Mucosa of rectum (tissue), 2 donors: Measurements from ENCODE around the gene WLS.

Source experiments
- H3K27ac ChIP-seq, 2 donors: one replicate each; pipeline ENCODE4 v1.7.0; 2013; ENCODE audit warnings: inconsistent platforms in 2 of 2, low read depth in 2 of 2, low read length in 2 of 2
- H3K27me3 ChIP-seq, 2 donors: one replicate each; pipeline ENCODE4 v1.7.0; 2013; ENCODE audit warnings: low read length in 2 of 2; ENCODE audit not compliant: control insufficient read depth in 2 of 2, insufficient read depth in 2 of 2
- H3K36me3 ChIP-seq, 2 donors: one replicate each; pipeline ENCODE4 v1.7.0; 2013; ENCODE audit warnings: low read length in 2 of 2; ENCODE audit not compliant: control insufficient read depth in 2 of 2, insufficient read depth in 2 of 2
- H3K4me1 ChIP-seq, 2 donors: one replicate each; pipeline ENCODE4 v1.7.0; 2013; ENCODE audit warnings: low read length in 2 of 2, mild to moderate bottlenecking in 1 of 2; ENCODE audit not compliant: control insufficient read depth in 2 of 2, insufficient read depth in 2 of 2
- H3K4me3 ChIP-seq, 2 donors: one replicate each; pipeline ENCODE4 v1.7.0; 2013; ENCODE audit warnings: low read length in 2 of 2
- H3K9ac ChIP-seq, 2 donors: one replicate each; pipeline ENCODE4 v1.7.0; 2013; ENCODE audit warnings: low read length in 2 of 2, low read depth in 1 of 2, mild to moderate bottlenecking in 1 of 2
- H3K9me3 ChIP-seq, 2 donors: one replicate each; pipeline ENCODE4 v1.7.0; 2013; ENCODE audit warnings: low read length in 2 of 2; ENCODE audit not compliant: control insufficient read depth in 2 of 2
- donor health status: healthy.
- donor health status: Normal muscosa, but diverticular disease.

The WLS gene

DNA sequence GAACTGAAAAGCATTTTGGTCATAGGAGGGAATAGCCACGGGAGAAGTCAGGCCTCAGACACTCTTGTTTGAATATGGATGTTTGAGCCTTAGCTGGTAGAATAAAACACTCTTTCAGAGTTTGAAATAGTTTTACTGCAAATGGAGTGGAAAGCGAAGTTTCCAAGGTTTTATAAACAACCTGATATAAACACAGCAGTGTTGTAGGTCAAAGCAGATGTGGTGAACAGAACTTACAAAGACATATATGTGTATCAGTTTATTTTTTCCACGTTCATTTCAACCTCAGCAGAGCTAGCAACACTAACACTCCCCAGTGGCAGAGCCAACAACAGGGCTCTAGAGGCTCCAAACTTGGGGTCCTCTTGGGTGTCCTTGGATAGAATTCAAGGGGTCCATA is 89.9 kb downstream of the WLS start:
- Histone ChIP-seq H3K9me3 (no peaks in the 10 kb centered on the region), H3K9ac (no peak overlapping the region), H3K27me3 (no peaks in the 10 kb centered on the region), H3K36me3 (peaks cover 2 to 13% of the 10 kb centered on the region in 2 donors), H3K27ac (peak overlapping the region in 1 of 2 donors; percentile 39), H3K4me3 (no peak overlapping the region), H3K4me1 (peaks cover 0 to 20% of the 10 kb centered on the region in 2 donors)

DNA sequence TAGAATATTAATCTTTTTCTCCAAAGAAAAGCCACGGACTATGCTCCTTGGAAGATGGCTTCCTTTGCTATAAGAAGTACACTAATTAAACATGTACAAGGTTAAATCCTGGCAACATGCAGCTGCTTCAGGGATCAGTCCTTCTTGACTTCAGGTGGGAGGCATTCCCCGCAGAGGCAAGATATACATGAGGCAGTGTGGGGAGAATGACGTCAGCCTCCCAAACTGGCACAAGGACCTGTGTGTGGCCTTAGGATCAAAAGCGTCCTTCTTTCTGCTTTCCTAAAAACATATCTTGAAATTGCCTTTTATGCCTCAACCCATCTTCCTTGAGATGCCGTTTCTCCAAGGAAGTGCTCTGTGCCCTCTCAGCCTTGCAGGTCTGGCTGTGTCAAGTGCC is 90.3 kb downstream of the WLS start:
- Histone ChIP-seq H3K4me1 (peaks cover 0 to 20% of the 10 kb centered on the region in 2 donors), H3K9me3 (no peaks in the 10 kb centered on the region), H3K4me3 (no peak overlapping the region), H3K9ac (no peak overlapping the region), H3K27ac (peak overlapping the region in 1 of 2 donors; percentile 39), H3K36me3 (peaks cover 2 to 12% of the 10 kb centered on the region in 2 donors), H3K27me3 (no peaks in the 10 kb centered on the region)

DNA sequence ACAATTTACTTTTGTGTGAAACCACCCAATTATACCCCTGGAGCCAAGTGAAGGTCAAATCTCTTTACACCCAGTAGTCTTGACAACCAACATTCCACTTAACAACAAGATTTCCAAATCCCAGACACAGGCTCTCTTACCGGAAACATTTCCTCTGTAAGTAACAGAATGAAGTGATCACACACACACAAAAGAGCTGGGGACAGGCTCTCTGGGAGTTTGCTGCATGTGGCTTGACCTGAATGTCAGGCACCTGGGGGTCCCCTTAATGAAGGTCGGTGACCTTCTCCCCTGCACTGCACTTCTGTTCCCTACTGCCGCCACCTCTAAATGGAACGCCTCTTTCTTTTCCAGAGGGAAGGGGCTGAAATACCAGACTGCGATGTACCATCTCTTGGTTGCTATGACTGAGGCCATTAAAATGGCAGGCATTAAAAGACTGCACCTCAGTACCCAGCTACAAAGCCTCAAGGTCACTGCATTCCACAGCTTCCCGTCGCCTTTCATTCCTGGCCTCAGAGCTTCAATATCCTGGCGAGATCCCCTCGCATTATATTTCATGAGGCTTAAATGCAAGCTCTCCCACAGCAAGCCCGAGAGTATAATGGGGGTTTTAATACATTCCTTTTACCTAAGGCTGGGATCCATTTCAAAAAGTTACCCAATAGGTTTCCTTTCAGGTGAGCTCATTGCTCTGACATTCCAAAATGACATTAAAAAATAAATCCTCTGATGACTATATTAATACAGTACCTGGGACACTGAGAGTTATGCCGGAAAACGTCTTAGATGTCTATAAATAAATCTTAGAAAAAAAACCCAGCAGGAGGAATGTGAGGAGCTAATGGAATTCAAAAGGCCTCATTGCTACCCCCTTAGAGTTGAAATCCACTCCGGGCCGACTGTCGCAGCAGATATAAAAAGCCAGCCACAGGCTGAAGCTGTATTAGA is 91.0 kb downstream of the WLS start:
- no peak overlapping the region for H3K27ac ChIP-seq
- no peak overlapping the region for H3K4me3 ChIP-seq
- peaks cover 7 to 17% of the 10 kb centered on the region in 2 donors for H3K36me3 ChIP-seq

DNA sequence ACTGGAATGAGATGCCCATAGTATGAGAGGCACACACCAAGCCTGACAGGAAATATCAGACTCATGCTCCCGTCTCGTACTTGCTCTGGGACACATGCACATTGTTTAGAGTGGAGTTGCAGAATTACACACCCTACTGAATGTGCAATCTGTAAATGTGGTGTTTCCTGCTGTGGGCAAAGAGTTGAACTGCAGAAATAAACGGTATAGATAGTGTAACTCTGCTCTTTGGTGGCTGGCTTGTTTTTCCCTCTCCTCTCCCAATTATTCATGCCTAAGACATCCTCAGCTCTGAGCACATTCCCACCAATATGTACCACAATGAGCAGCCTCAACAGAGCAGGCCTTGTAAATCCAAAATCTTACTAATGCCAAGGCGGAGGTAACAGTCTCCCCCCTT is 91.8 kb downstream of the WLS start:
- no peaks in the 10 kb centered on the region for H3K9me3 ChIP-seq
- no peak overlapping the region for H3K27ac ChIP-seq
- H3K27me3 ChIP-seq, result no peaks in the 10 kb centered on the region
- H3K4me3 ChIP-seq, result no peak overlapping the region
- no peak overlapping the region for H3K9ac ChIP-seq
- H3K36me3 ChIP-seq, result peaks cover 7 to 17% of the 10 kb centered on the region in 2 donors
- H3K4me1 ChIP-seq, result peaks cover 0 to 12% of the 10 kb centered on the region in 2 donors

More for the DNA sequence above, 91.0 kb downstream of the WLS start:
- Histone ChIP-seq H3K4me1 (peaks cover 0 to 20% of the 10 kb centered on the region in 2 donors), H3K9me3 (no peaks in the 10 kb centered on the region), H3K9ac (no peak overlapping the region), H3K27me3 (no peaks in the 10 kb centered on the region)

DNA sequence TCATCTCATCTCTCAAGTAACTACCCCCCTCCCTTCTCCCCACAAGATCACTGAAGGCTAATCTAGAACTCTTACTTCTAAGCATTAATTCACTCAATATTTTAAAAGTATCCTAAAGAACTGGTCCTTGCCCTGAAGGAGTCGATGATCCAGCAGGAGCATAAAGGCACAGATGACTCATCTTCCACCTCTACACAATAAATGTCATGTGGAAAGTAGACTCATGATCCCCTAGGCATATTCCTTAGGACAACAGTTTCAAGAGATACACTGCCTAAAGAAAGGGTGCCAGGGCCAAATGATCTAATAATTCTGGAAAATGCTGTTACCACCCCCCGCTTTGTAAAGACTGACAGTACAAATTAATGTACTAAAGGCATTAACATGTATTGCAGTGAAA is 96.1 kb downstream of the WLS start:
- H3K4me3 ChIP-seq, result no peak overlapping the region
- no peak overlapping the region for H3K27ac ChIP-seq
- H3K9ac ChIP-seq, result no peak overlapping the region
- H3K9me3 ChIP-seq, result no peaks in the 10 kb centered on the region
- no peaks in the 10 kb centered on the region for H3K4me1 ChIP-seq
- H3K36me3 ChIP-seq, result peaks cover 16 to 20% of the 10 kb centered on the region in 2 donors
- no peaks in the 10 kb centered on the region for H3K27me3 ChIP-seq

DNA sequence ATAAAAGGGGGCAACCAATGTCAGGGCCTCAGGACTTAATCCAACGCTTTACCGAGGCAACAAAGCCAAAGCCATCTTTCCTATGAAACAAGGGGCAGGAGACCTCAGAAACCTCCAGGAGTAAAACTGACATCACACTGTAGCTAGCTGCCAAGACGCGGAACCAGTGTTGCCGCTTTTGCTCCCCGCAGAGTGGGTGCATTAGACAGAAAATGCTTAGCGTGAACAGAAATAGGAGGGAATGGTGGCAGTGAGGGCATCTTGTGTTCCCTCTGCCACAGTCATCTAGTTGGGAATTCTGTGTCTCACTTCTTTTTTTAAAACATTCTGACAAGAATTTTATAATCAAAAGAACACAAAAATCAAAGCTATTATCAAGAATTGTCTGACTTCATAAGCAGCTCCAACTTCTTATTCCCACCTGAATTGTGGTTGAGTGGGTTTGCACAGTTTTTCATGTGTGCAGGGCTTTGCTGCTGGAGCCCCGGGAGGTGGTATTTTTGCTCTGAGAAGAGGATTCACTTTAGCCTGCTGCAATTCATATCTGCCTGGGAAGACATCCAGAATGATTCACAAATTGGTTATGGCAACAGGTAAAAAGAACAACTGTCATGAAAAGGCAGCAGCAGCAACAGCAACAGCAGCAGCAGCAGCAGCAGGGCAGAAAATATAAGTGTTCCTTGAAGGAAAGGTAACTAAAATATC is 99.7 kb downstream of the WLS start:
- H3K4me3 ChIP-seq, result no peak overlapping the region
- peaks cover 18 to 24% of the 10 kb centered on the region in 2 donors for H3K36me3 ChIP-seq
- no peaks in the 10 kb centered on the region for H3K9me3 ChIP-seq
- no peaks in the 10 kb centered on the region for H3K27me3 ChIP-seq
- H3K27ac ChIP-seq, result no peak overlapping the region
- no peak overlapping the region for H3K9ac ChIP-seq
- no peaks in the 10 kb centered on the region for H3K4me1 ChIP-seq

DNA sequence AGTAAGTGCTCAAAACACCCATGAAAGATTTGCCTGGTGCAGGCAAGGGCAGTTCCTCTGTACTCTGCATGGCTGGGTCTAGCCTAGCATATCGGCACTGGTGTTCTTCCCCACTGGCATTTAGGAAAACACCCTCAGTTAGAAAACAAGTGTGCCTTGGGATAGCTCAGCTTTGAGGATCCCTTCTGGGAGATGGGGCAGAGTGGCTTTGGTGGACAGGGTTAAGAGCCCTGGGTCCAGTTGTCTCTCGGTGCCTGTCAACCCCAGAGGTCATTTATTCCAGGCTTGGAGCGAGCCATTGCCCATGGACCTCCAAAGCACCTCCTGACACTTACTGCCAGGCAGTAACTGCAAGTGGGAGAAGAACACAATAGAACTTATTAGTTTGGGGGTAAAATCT is 101.1 kb downstream of the WLS start:
- Histone ChIP-seq H3K4me1 (no peaks in the 10 kb centered on the region), H3K9ac (no peak overlapping the region), H3K4me3 (no peak overlapping the region), H3K27me3 (no peaks in the 10 kb centered on the region), H3K27ac (no peak overlapping the region), H3K36me3 (peaks cover 13 to 18% of the 10 kb centered on the region in 2 donors), H3K9me3 (no peaks in the 10 kb centered on the region)

DNA sequence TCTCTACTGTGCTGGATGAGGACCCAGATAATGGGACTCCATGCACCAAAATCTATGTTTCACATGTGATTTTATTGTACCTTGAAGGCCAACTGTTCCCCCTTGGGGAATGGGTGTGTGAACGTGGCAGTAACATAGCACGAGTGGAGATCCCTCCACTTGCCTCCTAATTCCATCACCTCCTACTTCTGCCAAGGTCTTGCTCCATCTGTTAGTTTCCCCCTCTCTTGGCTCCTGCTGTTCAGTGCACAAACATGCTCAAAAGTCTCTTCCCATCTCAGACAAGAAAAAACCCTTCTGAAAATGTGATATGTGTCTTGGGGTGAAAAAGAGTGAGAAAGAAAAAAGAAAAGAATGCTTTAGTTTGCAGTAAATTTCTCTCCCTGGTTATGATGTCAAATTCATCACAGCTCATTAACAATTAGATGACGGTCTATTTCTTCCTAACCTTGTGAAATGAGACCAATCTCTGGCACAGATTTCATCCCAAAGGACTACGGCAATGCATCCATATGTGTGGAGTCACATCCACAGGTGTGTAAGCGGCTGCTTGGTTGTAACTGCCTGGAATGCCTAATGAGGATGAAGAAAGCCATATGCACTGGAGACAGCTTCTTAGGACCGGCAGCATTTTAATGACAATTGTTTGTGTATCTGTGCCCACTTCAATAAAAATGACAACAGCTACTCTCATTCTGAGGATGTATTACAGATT is 102.6 kb downstream of the WLS start:
- no peak overlapping the region for H3K4me3 ChIP-seq
- no peaks in the 10 kb centered on the region for H3K27me3 ChIP-seq
- peaks cover 15 to 31% of the 10 kb centered on the region in 2 donors for H3K36me3 ChIP-seq
- no peak overlapping the region for H3K27ac ChIP-seq
- no peaks in the 10 kb centered on the region for H3K4me1 ChIP-seq
- H3K9ac ChIP-seq, result no peak overlapping the region
- H3K9me3 ChIP-seq, result no peaks in the 10 kb centered on the region

DNA sequence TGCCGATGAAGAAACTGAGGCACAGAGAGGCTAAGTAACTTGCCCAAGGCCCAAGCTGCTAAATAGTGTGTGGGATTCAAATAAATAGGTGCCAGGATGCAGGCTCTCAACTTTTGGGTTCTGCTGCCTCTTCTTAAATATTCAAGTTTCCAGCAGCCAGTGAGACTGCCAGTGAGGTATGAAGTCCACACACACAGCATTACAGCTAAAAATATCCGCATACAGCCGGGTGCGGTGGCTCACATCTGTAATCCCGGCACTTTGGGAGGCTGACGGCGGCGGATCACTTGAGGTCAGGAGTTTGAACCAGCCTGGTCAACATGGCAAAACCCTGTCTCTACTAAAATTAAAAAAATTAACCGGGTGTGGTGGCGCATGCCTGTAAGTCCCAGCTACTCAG is 103.5 kb downstream of the WLS start:
- Histone ChIP-seq H3K27ac (no peak overlapping the region), H3K36me3 (peaks cover 21 to 29% of the 10 kb centered on the region in 2 donors), H3K4me1 (no peaks in the 10 kb centered on the region), H3K9me3 (no peaks in the 10 kb centered on the region), H3K27me3 (no peaks in the 10 kb centered on the region), H3K4me3 (no peak overlapping the region), H3K9ac (no peak overlapping the region)

DNA sequence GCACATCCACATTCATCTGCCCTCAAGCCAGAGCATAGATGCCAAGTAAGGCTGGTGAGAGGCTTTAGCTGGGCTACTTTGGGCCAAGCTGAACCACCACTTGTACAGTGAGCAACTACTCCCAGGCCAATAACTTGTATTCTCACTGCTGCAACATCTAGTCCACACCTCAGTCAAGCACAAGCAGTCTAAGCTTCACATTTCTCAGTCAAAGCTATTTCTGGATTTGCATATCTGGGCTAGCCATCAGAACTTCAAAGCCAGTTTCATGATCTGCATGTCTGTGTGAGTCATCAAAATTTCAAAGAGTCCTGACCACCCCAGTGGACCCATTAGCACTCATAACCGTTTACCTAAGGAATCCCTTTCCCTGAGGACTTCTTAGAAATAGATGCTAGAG is 104.2 kb downstream of the WLS start:
- Histone ChIP-seq H3K27me3 (no peaks in the 10 kb centered on the region), H3K9me3 (no peaks in the 10 kb centered on the region), H3K4me3 (no peak overlapping the region), H3K27ac (no peak overlapping the region), H3K9ac (no peak overlapping the region), H3K36me3 (peaks cover 24% of the 10 kb centered on the region in 2 donors), H3K4me1 (no peaks in the 10 kb centered on the region)
